ENCODE measurements around the gene SCGB1A1.
A peak's percentile ranks its signal among the peaks of the same experiment; 100 is the strongest.
"Not testable (repeated sequence)": the region's sequence is repeated elsewhere in the genome, so short reads cannot be mapped to it uniquely, and the experiment has no call there.

SCGB1A1 gene

DNA sequence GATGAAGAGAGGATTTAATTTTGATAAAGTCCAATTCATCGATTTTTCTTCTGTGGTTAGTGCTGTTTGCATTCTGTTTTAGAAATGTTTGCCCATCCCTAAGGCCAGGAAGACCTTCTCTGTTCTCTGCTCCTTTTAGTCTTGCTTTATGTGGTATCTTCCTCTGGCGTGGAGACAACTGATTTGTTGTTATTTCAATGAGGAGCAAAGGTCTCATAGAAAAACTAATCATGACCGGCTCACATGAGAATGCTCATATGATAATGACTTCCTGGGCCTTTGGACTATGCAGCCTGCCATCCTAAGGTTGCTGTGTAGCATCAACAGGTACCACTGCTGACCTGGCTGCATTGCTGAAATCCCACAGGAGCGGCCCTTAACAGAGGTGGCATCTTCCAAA lies 19.8 kb downstream of the SCGB1A1 start:
- Mint-ChIP-seq H3K9me3 (no peaks in the 10 kb centered on the region), H3K27ac (no peak overlapping the region), H3K4me3 (no peak overlapping the region), H3K4me1 (peaks cover 16% of the 10 kb centered on the region), H3K27me3 (peaks cover 19% of the 10 kb centered on the region), H3K36me3 (no peaks in the 10 kb centered on the region)
- no peak for DNase-seq
- CTCF ChIA-PET = interaction anchor here (1.2 kb wide), 1 partner anchor 43 kb away, joined by 3 read pairs; no protein-coding TSS in a partner anchor

- CTCF ChIA-PET = interaction anchor here (1.2 to 1.3 kb wide), 2 partner anchors 44 to 121 kb away, joined by 3 to 4 read pairs; no protein-coding TSS in a partner anchor
Measured at GRCh38 chr11:62439785-62440602, 21.2 kb downstream of the SCGB1A1 start.

DNA sequence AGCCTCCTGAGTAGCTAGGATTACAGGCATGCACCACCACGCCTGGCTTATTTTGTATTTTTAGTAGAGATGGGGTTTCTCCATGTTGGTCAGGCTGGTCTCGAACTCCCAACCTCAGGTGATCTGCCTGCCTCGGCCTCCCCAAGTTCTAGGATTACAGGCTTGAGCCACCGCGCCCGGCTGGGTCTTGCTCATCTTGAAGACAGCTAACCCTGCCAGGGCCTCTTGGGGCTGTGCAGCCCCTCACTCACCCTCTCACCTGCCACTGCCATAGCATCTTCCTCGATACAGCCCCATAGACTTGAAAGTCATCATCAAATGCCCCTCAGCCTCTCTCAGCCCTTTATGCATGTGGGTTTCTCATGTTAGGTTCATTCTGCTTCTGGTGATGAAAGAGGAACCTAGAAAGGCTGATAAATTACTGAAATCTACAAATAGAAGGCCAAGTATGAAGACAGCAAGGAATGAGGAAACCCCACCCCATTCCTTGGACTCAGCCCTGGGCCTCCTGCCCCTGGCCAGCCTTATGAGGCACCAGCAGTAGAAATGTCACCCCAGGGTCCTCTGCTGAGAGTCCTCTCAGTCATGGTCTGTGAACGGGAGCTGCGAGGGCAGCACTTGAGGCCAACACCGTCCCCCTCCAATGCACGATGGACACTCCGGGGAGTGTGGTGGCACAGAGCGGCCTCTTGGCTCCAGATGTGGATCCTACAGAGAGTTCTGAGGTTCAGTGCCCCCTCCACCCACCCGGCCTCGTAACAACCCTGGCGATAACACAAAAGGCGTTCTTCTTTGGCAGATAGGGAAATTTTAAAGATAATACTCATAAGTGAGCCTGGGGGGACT lies 24.8 kb downstream of the SCGB1A1 start:
- Mint-ChIP-seq H3K36me3 (no peaks in the 10 kb centered on the region), H3K4me1 (peaks cover 10% of the 10 kb centered on the region), H3K4me3 (no peak overlapping the region), H3K9me3 (no peaks in the 10 kb centered on the region), H3K27ac (no peak overlapping the region), H3K27me3 (peaks cover 59% of the 10 kb centered on the region)
- CTCF ChIA-PET = interaction anchor here (0.7 to 1.6 kb wide), 2 partner anchors 44 to 49 kb away, joined by 3 to 4 read pairs; no protein-coding TSS in a partner anchor
- DNase-seq = no peak

More at GRCh38 chr11:62439785-62440602, 21.2 kb downstream of the SCGB1A1 start:
- peaks cover 18% of the 10 kb centered on the region for H3K4me1 Mint-ChIP-seq
- no peak overlapping the region for H3K27ac Mint-ChIP-seq
- DNase-seq = no peak
- H3K9me3 Mint-ChIP-seq = no peaks in the 10 kb centered on the region
- H3K4me3 Mint-ChIP-seq = no peak overlapping the region
- no peaks in the 10 kb centered on the region for H3K36me3 Mint-ChIP-seq
- peaks cover 25% of the 10 kb centered on the region for H3K27me3 Mint-ChIP-seq

- Mint-ChIP-seq H3K27ac (no peak overlapping the region), H3K36me3 (no peaks in the 10 kb centered on the region), H3K27me3 (peaks cover 59% of the 10 kb centered on the region), H3K4me1 (peaks cover 10% of the 10 kb centered on the region), H3K4me3 (peak overlapping the region; percentile 65), H3K9me3 (no peaks in the 10 kb centered on the region)
- CTCF ChIA-PET = interaction anchor here (0.7 to 1.6 kb wide), 3 partner anchors 43 to 98 kb away, joined by 3 to 4 read pairs (median 4); no protein-coding TSS in a partner anchor
- DNase-seq = peak; percentile 42
Measured at GRCh38 chr11:62444236-62444833, 25.5 kb downstream of the SCGB1A1 start.

GRCh38 chr11:62444835-62445234 lies 26.0 kb downstream of the SCGB1A1 start:
- no peak overlapping the region for H3K27ac Mint-ChIP-seq
- H3K36me3 Mint-ChIP-seq = no peaks in the 10 kb centered on the region
- peaks cover 10% of the 10 kb centered on the region for H3K4me1 Mint-ChIP-seq
- no peak for DNase-seq
- H3K27me3 Mint-ChIP-seq = peaks cover 57% of the 10 kb centered on the region
- no peaks in the 10 kb centered on the region for H3K9me3 Mint-ChIP-seq
- CTCF ChIA-PET = interaction anchor here (1.0 to 1.6 kb wide), 2 partner anchors 50 to 98 kb away, joined by 4 read pairs; no protein-coding TSS in a partner anchor
- H3K4me3 Mint-ChIP-seq = peak overlapping the region; percentile 65

- Mint-ChIP-seq H3K4me1 (peaks cover 10% of the 10 kb centered on the region), H3K9me3 (no peaks in the 10 kb centered on the region), H3K27ac (no peak overlapping the region), H3K4me3 (no peak overlapping the region), H3K27me3 (peaks cover 52% of the 10 kb centered on the region), H3K36me3 (no peaks in the 10 kb centered on the region)
- CTCF ChIA-PET = interaction anchor here (1.0 to 1.6 kb wide), 2 partner anchors 50 to 97 kb away, joined by 4 read pairs; no protein-coding TSS in a partner anchor
- DNase-seq = no peak
Measured at GRCh38 chr11:62445314-62445740, 26.5 kb downstream of the SCGB1A1 start.

- Mint-ChIP-seq H3K27me3 (peaks cover 53% of the 10 kb centered on the region), H3K4me3 (no peak overlapping the region), H3K4me1 (peaks cover 12% of the 10 kb centered on the region), H3K27ac (no peak overlapping the region), H3K9me3 (no peaks in the 10 kb centered on the region), H3K36me3 (no peaks in the 10 kb centered on the region)
- CTCF ChIA-PET = no interaction called here
- no peak for DNase-seq
Measured at GRCh38 chr11:62446091-62446490, 27.3 kb downstream of the SCGB1A1 start.

- H3K9me3 Mint-ChIP-seq = no peaks in the 10 kb centered on the region
- peaks cover 5% of the 10 kb centered on the region for H3K4me1 Mint-ChIP-seq
- CTCF ChIA-PET = interaction anchor here (1.0 kb wide), 1 partner anchor 25 kb away, joined by 3 read pairs; no protein-coding TSS in a partner anchor
- H3K4me3 Mint-ChIP-seq = no peak overlapping the region
- no peaks in the 10 kb centered on the region for H3K36me3 Mint-ChIP-seq
- peaks cover 42% of the 10 kb centered on the region for H3K27me3 Mint-ChIP-seq
- DNase-seq = no peak
- no peak overlapping the region for H3K27ac Mint-ChIP-seq
Measured at GRCh38 chr11:62449451-62449851, 30.6 kb downstream of the SCGB1A1 start.

- H3K36me3 Mint-ChIP-seq, H3K4me3 Mint-ChIP-seq, H3K9me3 Mint-ChIP-seq, H3K27ac Mint-ChIP-seq, H3K4me1 Mint-ChIP-seq, DNase-seq: not testable (repeated sequence)
- CTCF ChIA-PET = interaction anchor here (0.9 kb wide), 2 partner anchors 25 to 28 kb away, joined by 4 to 6 read pairs; no protein-coding TSS in a partner anchor
- peaks cover 37% of the 10 kb centered on the region for H3K27me3 Mint-ChIP-seq
Measured at GRCh38 chr11:62449912-62450311, 31.1 kb downstream of the SCGB1A1 start.

GRCh38 chr11:62450543-62451240 lies 31.9 kb downstream of the SCGB1A1 start:
- Mint-ChIP-seq H3K27me3 (peaks cover 31% of the 10 kb centered on the region), H3K36me3 (no peaks in the 10 kb centered on the region), H3K4me1 (peaks cover 2% of the 10 kb centered on the region), H3K4me3 (no peak overlapping the region), H3K9me3 (no peaks in the 10 kb centered on the region), H3K27ac (no peak overlapping the region)
- no peak for DNase-seq
- CTCF ChIA-PET = interaction anchor here (0.9 kb wide), 2 partner anchors 26 to 28 kb away, joined by 4 to 6 read pairs; no protein-coding TSS in a partner anchor

- Mint-ChIP-seq H3K27ac (no peak overlapping the region), H3K4me3 (no peak overlapping the region), H3K9me3 (no peaks in the 10 kb centered on the region), H3K4me1 (peaks cover 2% of the 10 kb centered on the region), H3K36me3 (no peaks in the 10 kb centered on the region), H3K27me3 (peaks cover 26% of the 10 kb centered on the region)
- CTCF ChIA-PET = no interaction called here
- no peak for DNase-seq
Measured at GRCh38 chr11:62451241-62451621, 32.4 kb downstream of the SCGB1A1 start.

- CTCF ChIA-PET = no interaction called here
- H3K27me3 Mint-ChIP-seq = peaks cover 15% of the 10 kb centered on the region
- H3K4me3 Mint-ChIP-seq = no peak overlapping the region
- peaks cover 2% of the 10 kb centered on the region for H3K4me1 Mint-ChIP-seq
- H3K27ac Mint-ChIP-seq = no peak overlapping the region
- H3K9me3 Mint-ChIP-seq = no peaks in the 10 kb centered on the region
- no peaks in the 10 kb centered on the region for H3K36me3 Mint-ChIP-seq
- no peak for DNase-seq
Measured at GRCh38 chr11:62452261-62452660, 33.4 kb downstream of the SCGB1A1 start.

- CTCF ChIA-PET = interaction anchor here (0.6 to 1.0 kb wide), 2 partner anchors 17 to 28 kb away, joined by 3 read pairs; no protein-coding TSS in a partner anchor
- peaks cover 2% of the 10 kb centered on the region for H3K4me1 Mint-ChIP-seq
- peaks cover 8% of the 10 kb centered on the region for H3K27me3 Mint-ChIP-seq
- no peak overlapping the region for H3K27ac Mint-ChIP-seq
- no peak overlapping the region for H3K4me3 Mint-ChIP-seq
- no peaks in the 10 kb centered on the region for H3K9me3 Mint-ChIP-seq
- no peaks in the 10 kb centered on the region for H3K36me3 Mint-ChIP-seq
- no peak for DNase-seq
Measured at GRCh38 chr11:62452839-62453468, 34.1 kb downstream of the SCGB1A1 start.

Data from activated naive CD4-positive, alpha-beta T cell treated with anti-CD3 and anti-CD28 coated beads, Interleukin-2, amount 10 ng/mL, durations not matched to agents 7 days and 5 days (primary cell).